Brain microvascular endothelial cell (primary cell): Measurements from ENCODE around the gene FAM229A.

Experiments
- DNase-seq: peaks from one replicate; pipeline ENCODE4 v3.0.0-alpha.2; 2020
- H3K27ac ChIP-seq: fragments of 250-450 bp; sonication (Bioruptor Pico); 2 replicates; pipeline ENCODE4 v1.5.1; 2020; ENCODE audit warnings: mild to moderate bottlenecking, moderate library complexity
- H3K27me3 ChIP-seq: fragments of 250-450 bp; sonication (Bioruptor Pico); replicated peaks from 2 replicates; pipeline ENCODE4 v1.5.1; 2020; ENCODE audit warnings: mild to moderate bottlenecking
- H3K36me3 ChIP-seq: fragments of 250-450 bp; sonication (Bioruptor Pico); replicated peaks from 2 replicates; pipeline ENCODE4 v1.5.1; 2020; ENCODE audit warnings: mild to moderate bottlenecking
- H3K4me3 ChIP-seq: 2 replicates; pipeline ENCODE4 v1.5.1; 2011; ENCODE audit warnings: low read depth, mild to moderate bottlenecking, control low read depth, low read length, moderate library complexity
- in situ Hi-C: cut with HindIII; loops from 2 replicates; pipeline ENCODE4 v1.10.0; 2017; ENCODE audit warnings: low sequenced_read_pairs, low pct_ligation_motif_present
- TF ChIP-seq, protein P1 (sequence below): IDR thresholded peaks from 2 replicates; pipeline ENCODE4 v1.5.1; 2011; ENCODE audit warnings: low read depth, mild to moderate bottlenecking, moderate library complexity, low read length, control low read depth, inconsistent platforms; ENCODE audit errors: missing control alignments

The FAM229A gene

GRCh38 chr1:32311709-32312393, 50.4 kb downstream of the FAM229A start:
- Histone ChIP-seq H3K4me3 (no peak overlapping the region), H3K27ac (no peak overlapping the region), H3K36me3 (peaks cover 3% of the 10 kb centered on the region), H3K27me3 (no peaks in the 10 kb centered on the region)
- in situ Hi-C loops = no loop called here
- DNase-seq = no peak
- TF ChIP-seq, protein P1, sequence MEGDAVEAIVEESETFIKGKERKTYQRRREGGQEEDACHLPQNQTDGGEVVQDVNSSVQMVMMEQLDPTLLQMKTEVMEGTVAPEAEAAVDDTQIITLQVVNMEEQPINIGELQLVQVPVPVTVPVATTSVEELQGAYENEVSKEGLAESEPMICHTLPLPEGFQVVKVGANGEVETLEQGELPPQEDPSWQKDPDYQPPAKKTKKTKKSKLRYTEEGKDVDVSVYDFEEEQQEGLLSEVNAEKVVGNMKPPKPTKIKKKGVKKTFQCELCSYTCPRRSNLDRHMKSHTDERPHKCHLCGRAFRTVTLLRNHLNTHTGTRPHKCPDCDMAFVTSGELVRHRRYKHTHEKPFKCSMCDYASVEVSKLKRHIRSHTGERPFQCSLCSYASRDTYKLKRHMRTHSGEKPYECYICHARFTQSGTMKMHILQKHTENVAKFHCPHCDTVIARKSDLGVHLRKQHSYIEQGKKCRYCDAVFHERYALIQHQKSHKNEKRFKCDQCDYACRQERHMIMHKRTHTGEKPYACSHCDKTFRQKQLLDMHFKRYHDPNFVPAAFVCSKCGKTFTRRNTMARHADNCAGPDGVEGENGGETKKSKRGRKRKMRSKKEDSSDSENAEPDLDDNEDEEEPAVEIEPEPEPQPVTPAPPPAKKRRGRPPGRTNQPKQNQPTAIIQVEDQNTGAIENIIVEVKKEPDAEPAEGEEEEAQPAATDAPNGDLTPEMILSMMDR = no peak
